Breast epithelium (tissue), 4 donors: Measurements from ENCODE around the gene PRKCE. TPM values are rescaled to one million over a fixed set of nuclear protein-coding genes. Genes with fewer than 3 reads are reported as not detected.
A peak's percentile ranks its signal among the peaks of the same experiment; 100 is the strongest.

Experiments used
- DNase-seq, 2 donors: peaks; one replicate each; pipeline ENCODE4 v3.0.0-alpha.2; 2019; ENCODE audit warnings: low spot score in 2 of 2
- H3K27ac ChIP-seq, 2 donors: fragments of 200-600 bp; sonication (generic) in 1 of 2; one replicate each; pipeline ENCODE4 v1.5.1; 2016 to 2019; ENCODE audit warnings: mild to moderate bottlenecking in 1 of 2
- H3K27me3 ChIP-seq, 2 donors: fragments of 200-600 bp; sonication (generic) in 1 of 2; one replicate each; pipeline versions ENCODE4 v1.5.1 to v1.6.0; 2017 to 2019; ENCODE audit warnings: control low read depth in 1 of 2, mild to moderate bottlenecking in 1 of 2
- H3K36me3 ChIP-seq: fragments of 200-600 bp; one replicate; pipeline ENCODE4 v1.5.1; 2019
- H3K4me1 ChIP-seq, 2 donors: fragments of 200-600 bp; sonication (generic); one replicate each; pipeline ENCODE4 v1.5.1; 2016 to 2019; ENCODE audit warnings: control low read depth in 1 of 2
- H3K4me3 ChIP-seq, 3 donors: fragments of 200-600 bp; sonication (generic); 1 replicate in 2 of 3; 2 replicates in 1 of 3; pipeline ENCODE4 v1.5.1; 2016 to 2019; ENCODE audit warnings: mild to moderate bottlenecking in 3 of 3, moderate library complexity in 2 of 3
- H3K9me3 ChIP-seq, 2 donors: fragments of 200-600 bp; sonication (generic) in 1 of 2; one replicate each; pipeline ENCODE4 v1.5.1; 2016 to 2019; ENCODE audit warnings: control low read depth in 1 of 2
- CTCF ChIP-seq, 3 donors: fragments of 450-650 bp; IDR thresholded peaks; one replicate each; pipeline ENCODE4 v1.5.1; 2016 to 2017; ENCODE audit warnings: antibody characterized with exemption in 3 of 3, mild to moderate bottlenecking in 3 of 3, moderate library complexity in 3 of 3
- POLR2A ChIP-seq: fragments of 450-650 bp; IDR thresholded peaks from one replicate; pipeline ENCODE4 v1.6.1; 2016; ENCODE audit warnings: antibody characterized with exemption, mild to moderate bottlenecking, moderate library complexity
- POLR2AphosphoS5 ChIP-seq, 3 donors: sonication (generic); formaldehyde crosslinking; IDR thresholded peaks; one replicate each; pipeline ENCODE4 v1.6.1; 2017; ENCODE audit warnings: antibody characterized with exemption in 3 of 3
- intact Hi-C: fragments of 100-400 bp; cut with DNase I; formaldehyde crosslinking; loops from one replicate; pipeline ENCODE4 v1.15.1; 2023; ENCODE audit warnings: low total_unique reads
- total RNA-seq, 3 donors: library from RNA; depleted of rRNA; stranded (reverse); fragments of >200 nt; gene quantifications; one replicate each; pipeline ENCODE4 v1.1.0, GENCODE V29; 2016

PRKCE gene
- total RNA-seq, 3 donors from 2014 or later: 20.6 to 34.0 (median 23.6) TPM

GRCh38 chr2:46091961-46092667 is 440.6 kb downstream of the PRKCE start:
- TF ChIP-seq POLR2AphosphoS5 (IDR thresholded peaks at IDR 0.05) (no peak), POLR2A (no peak), CTCF (IDR thresholded peaks at IDR 0.05) (no peak)
- H3K27me3 ChIP-seq: no peaks in the 10 kb centered on the region
- intact Hi-C loops: loop anchor here (10.0 kb wide), 1 partner anchor 1153 kb away; no protein-coding TSS in a partner anchor
- no peaks in the 10 kb centered on the region for H3K36me3 ChIP-seq
- no peak for DNase-seq
- peaks cover 0 to 4% of the 10 kb centered on the region in 2 donors for H3K9me3 ChIP-seq
- no peak overlapping the region for H3K27ac ChIP-seq
- no peak overlapping the region for H3K4me3 ChIP-seq
- H3K4me1 ChIP-seq: no peaks in the 10 kb centered on the region

GRCh38 chr2:46094689-46095088 is 443.2 kb downstream of the PRKCE start:
- DNase-seq: no peak
- Histone ChIP-seq H3K27ac (no peak overlapping the region), H3K4me3 (no peak overlapping the region), H3K36me3 (no peaks in the 10 kb centered on the region), H3K4me1 (no peaks in the 10 kb centered on the region), H3K9me3 (peaks cover 0 to 4% of the 10 kb centered on the region in 2 donors), H3K27me3 (no peaks in the 10 kb centered on the region)
- intact Hi-C loops: loop anchor here (10.0 kb wide), 1 partner anchor 1150 kb away; no protein-coding TSS in a partner anchor
- TF ChIP-seq POLR2A: no peak
- no peak for TF ChIP-seq CTCF (IDR thresholded peaks at IDR 0.05)
- TF ChIP-seq POLR2AphosphoS5 (IDR thresholded peaks at IDR 0.05): no peak

GRCh38 chr2:46095830-46096229 is 444.4 kb downstream of the PRKCE start:
- Histone ChIP-seq H3K36me3 (no peaks in the 10 kb centered on the region), H3K4me1 (no peaks in the 10 kb centered on the region), H3K27me3 (no peaks in the 10 kb centered on the region), H3K27ac (peak overlapping the region in 1 of 2 donors; percentile 4), H3K9me3 (peaks cover 0 to 4% of the 10 kb centered on the region in 2 donors), H3K4me3 (no peak overlapping the region)
- intact Hi-C loops: loop anchor here (10.0 kb wide), 1 partner anchor 1149 kb away; no protein-coding TSS in a partner anchor
- no peak for TF ChIP-seq POLR2AphosphoS5 (IDR thresholded peaks at IDR 0.05)
- no peak for TF ChIP-seq CTCF (IDR thresholded peaks at IDR 0.05)
- TF ChIP-seq POLR2A: no peak
- DNase-seq: no peak

- Histone ChIP-seq H3K27ac (peak overlapping the region in 1 of 2 donors; percentile 4), H3K9me3 (peaks cover 0 to 4% of the 10 kb centered on the region in 2 donors), H3K4me3 (no peak overlapping the region), H3K4me1 (no peaks in the 10 kb centered on the region), H3K27me3 (no peaks in the 10 kb centered on the region), H3K36me3 (no peaks in the 10 kb centered on the region)
- intact Hi-C loops: loop anchor here (10.0 kb wide), 1 partner anchor 1149 kb away; no protein-coding TSS in a partner anchor
- TF ChIP-seq POLR2AphosphoS5 (IDR thresholded peaks at IDR 0.05): no peak
- no peak for TF ChIP-seq POLR2A
- TF ChIP-seq CTCF (IDR thresholded peaks at IDR 0.05): no peak
- no peak for DNase-seq
These were observed 444.8 kb downstream of the PRKCE start for GRCh38 chr2:46096260-46096659.
